HG03575 (cell line): ENCODE measurements around the gene TUT4.

Source experiments
- ATAC-seq: cut with Tn5 transposase; IDR thresholded peaks from one replicate; pipeline ENCODE4 v1.9.1; 2021; ENCODE audit not compliant: unreplicated experiment, insufficient number of reproducible peaks, low FRiP score; ENCODE audit errors: extremely low read depth

TUT4 gene

GRCh38 chr1:52574594-52574993, 21.7 kb upstream of the TUT4 start:
- ATAC-seq, result no peak

GRCh38 chr1:52572387-52572786, 19.5 kb upstream of the TUT4 start:
- no peak for ATAC-seq

- no peak for ATAC-seq
Measured at GRCh38 chr1:52571783-52572182, 18.9 kb upstream of the TUT4 start.

- no peak for ATAC-seq
Measured at GRCh38 chr1:52569449-52570210, 16.7 kb upstream of the TUT4 start.

- ATAC-seq, result no peak
Measured at GRCh38 chr1:52567943-52568342, 15.1 kb upstream of the TUT4 start.

GRCh38 chr1:52562766-52563165, 9.9 kb upstream of the TUT4 start:
- no peak for ATAC-seq

- ATAC-seq, result no peak
Measured at GRCh38 chr1:52559875-52560274, 7.0 kb upstream of the TUT4 start.

GRCh38 chr1:52558941-52559340, 6.0 kb upstream of the TUT4 start:
- ATAC-seq, result no peak

- no peak for ATAC-seq
Measured at GRCh38 chr1:52556641-52557360, 3.9 kb upstream of the TUT4 start.

- ATAC-seq, result no peak
Measured at GRCh38 chr1:52554756-52555155, 1.9 kb upstream of the TUT4 start.

- ATAC-seq, result no peak
Measured at GRCh38 chr1:52554267-52554640, 1.4 kb upstream of the TUT4 start.

GRCh38 chr1:52553362-52554266, 722 bp upstream of the TUT4 start:
- ATAC-seq, result no peak

GRCh38 chr1:52552236-52552504, 722 bp downstream of the TUT4 start:
- no peak for ATAC-seq

- ATAC-seq, result no peak
Measured at GRCh38 chr1:52551507-52552235, 1.2 kb downstream of the TUT4 start.

- no peak for ATAC-seq
Measured at GRCh38 chr1:52550447-52550846, 2.4 kb downstream of the TUT4 start.

- ATAC-seq, result no peak
Measured at GRCh38 chr1:52549267-52549666, 3.6 kb downstream of the TUT4 start.

- no peak for ATAC-seq
Measured at GRCh38 chr1:52546852-52547251, 6.0 kb downstream of the TUT4 start.

GRCh38 chr1:52544665-52545525, 8.0 kb downstream of the TUT4 start:
- no peak for ATAC-seq
